Cardiac muscle cell (in vitro differentiated cells and primary cell): ENCODE measurements around the gene PTPRA. TPM values are rescaled to one million over a fixed set of nuclear protein-coding genes. Genes with fewer than 3 reads are reported as not detected.

Experiments used
- DNase-seq, 2 donors: peaks; one replicate each; pipeline versions ENCODE4 v3.0.0 to v3.0.0-alpha.2; 2010 to 2017; ENCODE audit warnings: low read depth in 1 of 2, low spot score in 1 of 2
- H3K27ac ChIP-seq: fragments of 200-600 bp; sonication (generic); 2 replicates; pipeline ENCODE4 v1.5.1; 2016
- H3K27me3 ChIP-seq: fragments of 200-600 bp; sonication (generic); 2 replicates; pipeline ENCODE4 v1.6.0; 2016; ENCODE audit warnings: control low read depth
- H3K36me3 ChIP-seq: fragments of 200-600 bp; sonication (generic); 2 replicates; pipeline ENCODE4 v1.5.1; 2016; ENCODE audit warnings: control low read depth
- H3K4me1 ChIP-seq: fragments of 200-600 bp; sonication (generic); 2 replicates; pipeline ENCODE4 v1.8.1; 2017; ENCODE audit warnings: low read depth, mild to moderate bottlenecking, mixed run types
- H3K4me3 ChIP-seq: fragments of 200-600 bp; sonication (generic); 2 replicates; pipeline ENCODE4 v1.5.1; 2016; ENCODE audit warnings: mild to moderate bottlenecking
- H3K9me3 ChIP-seq: fragments of 200-600 bp; sonication (generic); 2 replicates; pipeline ENCODE4 v1.5.1; 2017; ENCODE audit warnings: low read depth, mild to moderate bottlenecking, control low read depth
- polyA plus RNA-seq: library from polyadenylated mRNA; unstranded; fragments of >200 nt; fragmentation: Nextera tagmentation; extraction: Ambion mirVana; gene quantifications from 2 replicates; pipeline ENCODE4 v1.2.1, GENCODE V29; 2016
- total RNA-seq: library from RNA; depleted of rRNA; stranded (reverse); fragments of >200 nt; gene quantifications from 2 replicates; pipeline ENCODE4 v1.2.3, GENCODE V29; 2016
- TF ChIP-seq, protein P1 (sequence below): IDR thresholded peaks from 2 replicates; pipeline ENCODE4 v1.5.1; 2012; ENCODE audit warnings: low read depth, mild to moderate bottlenecking, low read length

Gene PTPRA
- total and polyA plus RNA-seq, 2 experiments from 2014 or later: 44.0 to 69.4 TPM

DNA sequence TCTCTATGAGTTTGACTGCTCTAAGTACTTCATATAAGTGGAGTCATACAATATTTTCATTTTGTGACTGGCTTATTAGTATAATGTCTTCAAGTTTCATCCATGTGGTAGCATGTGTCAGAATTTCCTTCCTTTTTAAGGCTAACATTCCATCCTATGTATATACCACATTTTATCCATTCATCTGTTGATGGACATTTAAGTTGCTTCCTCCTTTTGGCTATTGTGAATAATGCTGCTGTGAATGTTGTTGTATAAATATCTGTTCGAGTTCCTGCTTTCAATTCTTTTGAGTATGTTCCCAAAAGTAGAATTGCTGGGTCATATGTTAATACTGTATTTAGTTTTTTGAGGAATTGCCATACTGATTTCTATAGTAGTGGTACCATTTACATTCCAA lies 79.5 kb downstream of the PTPRA start:
- H3K4me3 ChIP-seq: no peak overlapping the region
- H3K36me3 ChIP-seq: no peaks in the 10 kb centered on the region
- TF ChIP-seq, protein P1, sequence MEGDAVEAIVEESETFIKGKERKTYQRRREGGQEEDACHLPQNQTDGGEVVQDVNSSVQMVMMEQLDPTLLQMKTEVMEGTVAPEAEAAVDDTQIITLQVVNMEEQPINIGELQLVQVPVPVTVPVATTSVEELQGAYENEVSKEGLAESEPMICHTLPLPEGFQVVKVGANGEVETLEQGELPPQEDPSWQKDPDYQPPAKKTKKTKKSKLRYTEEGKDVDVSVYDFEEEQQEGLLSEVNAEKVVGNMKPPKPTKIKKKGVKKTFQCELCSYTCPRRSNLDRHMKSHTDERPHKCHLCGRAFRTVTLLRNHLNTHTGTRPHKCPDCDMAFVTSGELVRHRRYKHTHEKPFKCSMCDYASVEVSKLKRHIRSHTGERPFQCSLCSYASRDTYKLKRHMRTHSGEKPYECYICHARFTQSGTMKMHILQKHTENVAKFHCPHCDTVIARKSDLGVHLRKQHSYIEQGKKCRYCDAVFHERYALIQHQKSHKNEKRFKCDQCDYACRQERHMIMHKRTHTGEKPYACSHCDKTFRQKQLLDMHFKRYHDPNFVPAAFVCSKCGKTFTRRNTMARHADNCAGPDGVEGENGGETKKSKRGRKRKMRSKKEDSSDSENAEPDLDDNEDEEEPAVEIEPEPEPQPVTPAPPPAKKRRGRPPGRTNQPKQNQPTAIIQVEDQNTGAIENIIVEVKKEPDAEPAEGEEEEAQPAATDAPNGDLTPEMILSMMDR: no peak

DNA sequence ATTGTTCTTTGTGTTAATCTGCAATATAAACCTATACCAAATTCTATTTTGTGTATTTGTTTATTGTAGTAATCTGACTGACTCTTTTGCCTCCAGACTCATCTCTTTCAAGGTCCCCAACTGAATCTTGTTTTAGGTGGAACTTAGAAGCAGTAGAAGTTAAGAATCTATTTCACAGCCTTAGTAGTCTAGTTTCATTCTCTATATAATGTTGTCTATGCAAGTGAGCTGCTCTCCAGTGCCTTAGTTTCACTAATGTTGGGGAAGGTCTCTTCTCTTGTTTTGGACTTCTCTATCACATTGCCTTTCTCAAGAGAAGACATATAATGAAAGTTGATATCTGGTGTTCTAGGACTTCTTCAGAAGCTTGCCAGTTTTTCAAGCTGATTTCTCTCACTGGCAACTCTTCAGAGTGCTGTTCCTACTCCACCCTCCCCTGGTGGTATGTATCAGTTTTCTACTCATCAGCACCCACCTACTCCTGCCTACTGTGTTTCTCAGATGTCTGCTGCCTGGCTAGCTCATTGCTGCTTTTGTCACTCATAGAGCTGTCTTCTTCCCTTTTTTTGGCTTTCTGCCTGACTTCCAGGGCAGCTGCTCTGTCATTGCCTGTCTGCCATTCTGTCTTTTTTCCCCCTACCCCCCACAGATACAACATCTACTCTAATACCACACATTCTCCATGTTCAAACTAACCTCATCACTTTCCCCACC lies 82.1 kb downstream of the PTPRA start:
- H3K36me3 ChIP-seq: no peaks in the 10 kb centered on the region
- H3K4me3 ChIP-seq: no peak overlapping the region
- DNase-seq: no peak
- H3K4me1 ChIP-seq: peaks cover 3% of the 10 kb centered on the region
- TF ChIP-seq, protein P1: no peak
- H3K27me3 ChIP-seq: no peaks in the 10 kb centered on the region
- H3K27ac ChIP-seq: no peak overlapping the region
- no peaks in the 10 kb centered on the region for H3K9me3 ChIP-seq

More for the DNA sequence above, 79.5 kb downstream of the PTPRA start:
- Histone ChIP-seq H3K27me3 (no peaks in the 10 kb centered on the region), H3K27ac (no peak overlapping the region), H3K9me3 (no peaks in the 10 kb centered on the region), H3K4me1 (peaks cover 5% of the 10 kb centered on the region)
- no peak for DNase-seq

DNA sequence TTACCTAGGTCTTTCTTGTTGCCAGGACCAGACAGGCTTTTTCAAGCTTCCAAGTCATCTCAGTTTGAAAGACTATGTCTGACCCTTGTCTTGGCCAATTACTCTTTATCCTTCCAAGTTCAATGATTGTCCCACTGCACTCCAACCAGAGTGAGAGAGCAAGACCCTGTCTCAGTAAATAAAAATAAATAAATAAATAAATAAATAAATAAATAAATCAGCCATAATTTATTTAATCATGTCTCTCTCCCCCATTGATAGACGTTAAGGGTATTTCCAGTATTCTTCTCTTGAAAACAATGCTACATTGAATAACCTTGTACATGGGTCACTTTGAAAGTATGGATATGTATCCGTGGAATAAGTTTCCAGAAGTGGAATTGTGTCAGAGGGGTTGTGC lies 83.2 kb downstream of the PTPRA start:
- Histone ChIP-seq H3K36me3 (no peaks in the 10 kb centered on the region), H3K27ac (no peak overlapping the region), H3K9me3 (no peaks in the 10 kb centered on the region), H3K4me1 (peaks cover 3% of the 10 kb centered on the region), H3K27me3 (no peaks in the 10 kb centered on the region), H3K4me3 (no peak overlapping the region)
- TF ChIP-seq, protein P1: no peak
- no peak for DNase-seq

DNA sequence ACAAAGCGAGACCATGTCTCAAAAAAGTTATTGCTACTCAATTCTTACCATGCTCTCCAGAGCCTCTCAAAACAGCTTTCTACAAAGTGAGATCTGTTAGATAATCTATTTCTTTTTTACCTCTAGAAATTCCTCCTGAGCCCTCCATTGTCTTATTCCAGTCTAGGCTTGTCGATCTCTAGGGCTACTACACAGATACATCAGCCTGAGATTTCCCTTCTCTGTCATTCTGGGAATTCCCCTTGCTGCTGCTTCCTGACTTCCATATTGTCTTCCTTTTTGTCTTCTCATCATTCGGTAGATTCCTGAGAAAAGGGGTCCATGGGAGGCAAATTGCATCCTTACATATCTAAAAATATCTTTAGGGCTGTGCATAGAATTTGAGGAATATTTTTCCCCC lies 94.6 kb downstream of the PTPRA start:
- no peak overlapping the region for H3K4me3 ChIP-seq
- TF ChIP-seq, protein P1: no peak
- DNase-seq: no peak
- H3K36me3 ChIP-seq: peaks cover 5% of the 10 kb centered on the region
- H3K4me1 ChIP-seq: no peaks in the 10 kb centered on the region
- H3K9me3 ChIP-seq: no peaks in the 10 kb centered on the region
- no peak overlapping the region for H3K27ac ChIP-seq
- no peaks in the 10 kb centered on the region for H3K27me3 ChIP-seq

DNA sequence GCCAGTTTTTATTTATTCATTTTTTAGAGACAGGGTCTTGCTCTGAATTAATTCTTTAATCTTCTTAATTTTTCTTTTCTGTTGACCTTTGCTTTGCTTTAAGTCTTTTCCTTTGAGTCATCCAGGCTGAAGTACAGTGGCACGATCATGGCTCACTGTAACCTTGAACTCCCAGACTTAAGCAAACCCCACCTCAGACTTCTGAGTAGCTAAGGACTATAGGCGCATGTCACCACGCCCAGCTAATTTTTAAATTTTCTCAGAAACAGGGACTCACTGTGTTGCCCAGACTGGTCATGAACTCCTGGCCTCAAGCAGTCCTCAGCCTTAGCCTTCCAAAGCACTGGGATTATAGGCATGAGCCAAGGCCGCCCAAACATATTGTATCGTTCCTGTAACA lies 98.8 kb downstream of the PTPRA start:
- TF ChIP-seq, protein P1: no peak

More for the DNA sequence above, 98.8 kb downstream of the PTPRA start:
- H3K4me3 ChIP-seq: no peak overlapping the region
- no peak for DNase-seq
- H3K27ac ChIP-seq: no peak overlapping the region
- no peaks in the 10 kb centered on the region for H3K9me3 ChIP-seq
- H3K27me3 ChIP-seq: no peaks in the 10 kb centered on the region
- H3K36me3 ChIP-seq: no peaks in the 10 kb centered on the region
- H3K4me1 ChIP-seq: no peaks in the 10 kb centered on the region
